HT-29 (cell line): ENCODE data around the gene CIAO3. TPM values are rescaled to one million over a fixed set of nuclear protein-coding genes. Genes with fewer than 3 reads are reported as not detected.

ENCODE experiments used
- DNase-seq: peaks from one replicate; pipeline ENCODE4 v3.0.0-alpha.2; 2015; ENCODE audit warnings: low spot score
- total RNA-seq: library from RNA; depleted of rRNA; stranded (reverse); fragments of >200 nt; shearing (Covaris generic); gene quantifications from 2 replicates; pipeline ENCODE4 v1.2.3, GENCODE V29; 2014

Gene CIAO3
- total RNA-seq, 1 experiment from 2014 or later = 80.0 TPM

DNA sequence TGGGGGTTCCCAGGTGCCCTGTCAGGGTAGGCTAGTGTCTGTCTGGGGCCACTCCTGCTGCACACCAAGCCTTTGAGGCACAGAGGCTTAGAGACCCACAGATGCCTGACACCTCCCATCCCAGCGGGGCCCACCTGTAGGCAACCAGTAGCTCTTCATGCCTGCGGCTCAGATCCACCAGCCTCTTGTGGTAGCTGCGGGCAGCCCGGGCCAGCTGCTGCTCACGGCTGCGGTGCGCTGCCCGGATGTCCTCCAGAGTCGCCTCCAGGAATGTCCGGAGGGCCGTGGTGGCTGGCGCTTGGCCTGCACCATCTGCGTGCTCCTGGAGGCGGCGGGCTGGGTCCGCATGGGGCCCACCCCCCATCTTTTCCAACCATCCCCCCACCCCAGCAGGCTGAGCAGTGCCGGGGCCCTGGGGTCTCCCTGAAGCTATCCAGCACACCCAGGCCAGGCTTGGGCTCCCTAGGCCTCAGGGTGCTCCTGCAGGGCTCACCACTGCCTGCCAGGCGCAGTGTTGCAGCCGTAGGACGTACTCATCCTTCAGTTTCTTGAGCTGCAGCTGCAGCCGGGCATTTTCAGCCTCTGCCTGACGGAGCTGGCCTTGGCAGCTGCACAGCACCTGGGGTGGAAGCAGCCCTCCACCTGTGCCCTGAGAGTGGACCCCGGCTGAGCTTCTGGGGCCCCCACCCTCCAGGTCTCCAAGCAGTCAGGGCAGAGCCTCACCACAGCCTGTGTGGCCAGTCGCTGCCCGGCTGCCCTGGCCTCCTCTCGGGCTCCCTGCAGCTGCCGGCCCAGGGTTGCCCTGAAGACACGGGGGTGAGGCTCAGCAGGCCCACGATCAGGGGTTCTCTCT, 16.4 kb downstream of the CIAO3 start:
- DNase-seq = peak; percentile 1

GRCh38 chr16:723695-724094, 17.1 kb downstream of the CIAO3 start:
- DNase-seq = no peak

- no peak for DNase-seq
These were observed 17.8 kb downstream of the CIAO3 start for GRCh38 chr16:722835-723633.

- DNase-seq = no peak
These were observed 18.8 kb downstream of the CIAO3 start for GRCh38 chr16:721765-722540.

GRCh38 chr16:720990-721764, 19.6 kb downstream of the CIAO3 start, which contains the start of gene ANTKMT:
Gene ANTKMT (plus strand): TSS chr16:721146. CDS start chr16:721275, 129 bp downstream.
- DNase-seq = peak; percentile 92

GRCh38 chr16:720447-720989, 20.3 kb downstream of the CIAO3 start:
- peak; percentile 36 for DNase-seq

- DNase-seq = peak; percentile 60
These were observed 20.9 kb downstream of the CIAO3 start for GRCh38 chr16:719815-720446.

GRCh38 chr16:718922-719321, 21.9 kb downstream of the CIAO3 start:
- DNase-seq = no peak

DNA sequence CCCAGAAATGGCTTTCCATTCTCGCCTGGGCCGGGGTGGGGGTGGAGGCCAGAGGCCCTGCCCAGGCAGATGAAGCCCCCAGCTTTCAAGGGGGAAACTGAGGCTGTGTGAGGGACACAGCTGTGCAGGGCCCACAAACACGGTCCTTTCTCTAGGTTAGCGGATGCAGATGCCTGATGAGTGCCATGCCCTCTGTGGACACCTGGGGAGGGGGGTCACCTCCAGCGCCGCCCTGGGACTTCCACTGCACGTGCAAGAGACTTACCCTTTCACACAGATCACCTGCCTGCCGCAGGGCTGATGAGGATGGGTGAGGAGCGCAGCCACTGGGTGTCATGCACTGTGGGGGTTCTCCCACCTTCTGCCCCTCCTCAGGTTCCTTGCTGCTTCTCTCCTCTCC, 22.4 kb downstream of the CIAO3 start:
- no peak for DNase-seq

GRCh38 chr16:717450-718245, 23.1 kb downstream of the CIAO3 start:
- no peak for DNase-seq

GRCh38 chr16:716768-717325, 23.9 kb downstream of the CIAO3 start:
- DNase-seq = no peak

DNA sequence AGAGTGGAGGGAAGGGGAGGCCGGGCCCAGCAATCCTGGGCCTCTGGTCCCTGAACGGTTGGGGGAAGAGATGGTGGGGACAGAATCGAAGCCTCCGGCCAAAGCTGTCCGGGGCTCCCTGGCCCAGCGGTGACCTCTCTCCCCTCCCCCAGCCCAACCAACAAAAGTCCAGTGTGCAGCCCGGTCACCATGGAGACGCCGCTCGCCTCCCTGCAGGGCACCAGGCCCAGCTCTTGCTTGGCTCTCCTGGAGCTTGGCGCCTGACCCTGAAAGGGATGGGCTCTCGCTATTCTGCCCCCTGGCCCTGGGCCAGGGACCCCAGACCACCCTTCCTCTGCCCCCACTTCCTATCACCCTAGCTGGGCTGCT, 24.6 kb downstream of the CIAO3 start:
- DNase-seq = peak; percentile 60

DNA sequence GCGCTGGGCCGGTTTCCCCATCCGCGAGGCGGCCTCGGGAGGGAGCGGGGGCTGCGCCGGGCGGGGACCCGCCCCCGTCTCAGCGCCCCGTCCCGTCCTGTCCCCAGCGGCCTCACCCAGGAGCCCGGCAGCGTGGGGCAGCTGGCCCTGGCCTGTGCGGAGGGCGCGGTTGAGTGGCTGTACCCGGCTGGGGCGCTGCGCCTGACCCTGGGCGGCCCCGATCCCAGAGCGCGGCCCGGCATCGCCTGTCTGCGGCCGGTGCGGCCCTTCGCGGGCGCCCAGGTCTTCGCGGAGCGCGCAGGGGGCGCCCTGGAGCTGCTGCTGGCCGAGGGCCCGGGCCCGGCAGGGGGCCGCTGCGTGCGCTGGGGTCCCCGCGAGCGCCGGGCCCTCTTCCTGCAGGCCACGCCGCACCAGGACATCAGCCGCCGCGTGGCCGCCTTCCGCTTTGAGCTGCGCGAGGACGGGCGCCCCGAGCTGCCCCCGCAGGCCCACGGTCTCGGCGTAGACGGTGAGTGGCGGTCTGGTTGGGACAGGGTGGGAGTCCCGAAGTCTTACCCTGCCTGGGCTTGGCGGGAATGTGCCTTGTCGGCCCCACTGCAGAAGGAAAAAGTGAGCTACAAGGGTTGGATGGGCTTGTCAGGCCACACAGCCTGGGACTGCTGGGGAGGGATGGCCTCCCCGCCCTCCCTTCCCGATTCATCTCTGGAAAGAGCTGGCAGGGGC, 25.2 kb downstream of the CIAO3 start:
- no peak for DNase-seq

GRCh38 chr16:714558-715476, 26.0 kb downstream of the CIAO3 start, which contains the start of gene METRN:
Gene METRN (plus strand): TSS chr16:715118. CDS start chr16:715290, 172 bp downstream.
- DNase-seq = peak; percentile 80

DNA sequence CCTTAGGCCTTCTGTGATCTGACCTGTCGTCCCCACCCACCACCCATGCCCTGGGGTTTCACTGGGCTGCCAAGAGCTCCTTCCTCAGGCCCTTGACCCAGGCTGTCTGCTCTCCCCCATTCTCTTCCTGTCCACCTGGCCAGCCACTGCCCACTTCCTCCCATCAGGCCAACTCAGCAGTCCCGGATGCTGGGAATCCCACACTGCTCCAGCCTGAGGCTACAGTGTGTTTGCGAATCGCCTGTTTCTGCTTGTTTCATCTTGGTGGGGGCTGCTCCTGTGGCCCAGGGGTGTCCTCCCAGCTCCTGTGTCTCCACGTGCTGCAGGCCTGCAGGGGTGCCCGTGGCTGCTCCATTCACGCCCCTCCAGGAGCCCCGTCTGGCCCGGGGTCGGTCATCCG, 26.7 kb downstream of the CIAO3 start:
- no peak for DNase-seq

GRCh38 chr16:712740-713250, 28.0 kb downstream of the CIAO3 start:
- peak; percentile 77 for DNase-seq
